ENCODE measurements around the gene FAM110A.

The FAM110A gene

DNA sequence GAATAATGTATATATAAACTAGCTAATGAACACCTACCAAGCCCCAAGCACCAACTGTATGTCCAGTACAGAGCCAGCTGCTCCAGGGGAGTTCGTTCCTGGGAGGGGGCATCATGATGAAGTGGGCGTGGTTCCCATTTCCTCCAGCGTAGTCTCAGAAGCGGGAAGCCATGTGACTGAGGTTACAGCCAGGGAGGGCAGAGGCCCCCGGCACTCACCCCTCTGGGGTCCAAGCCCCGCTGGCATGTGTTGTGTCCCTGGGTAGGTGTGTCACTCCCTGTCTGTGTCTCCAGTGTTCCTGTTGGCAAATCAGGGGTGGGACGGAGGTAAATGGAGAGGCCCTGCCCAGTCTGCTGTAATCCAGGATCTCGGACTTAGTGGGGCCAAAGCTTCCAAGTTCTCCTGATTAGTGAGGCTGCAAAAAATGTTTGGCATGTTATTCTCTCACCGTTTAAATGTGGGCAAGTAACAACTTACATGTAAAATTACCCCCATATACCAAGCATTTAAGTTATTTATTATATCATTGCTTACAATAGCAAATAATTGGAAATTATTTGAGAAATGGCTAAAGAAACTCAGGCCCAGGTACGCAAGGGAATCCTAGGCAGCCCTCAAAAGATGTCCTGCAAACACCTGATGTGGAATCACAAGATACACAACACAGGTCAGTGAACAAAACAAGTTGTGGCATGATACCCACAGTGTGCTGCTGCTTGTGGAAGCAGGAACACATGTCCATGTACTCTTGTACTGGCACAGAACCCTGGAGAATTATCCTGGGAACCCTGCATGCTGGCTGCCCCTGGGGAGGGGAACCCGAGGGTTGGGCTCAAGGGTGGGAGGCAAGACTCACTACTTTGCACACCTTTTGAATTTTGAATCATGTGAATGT is 22.2 kb downstream of the FAM110A start:
- no peak for TF ChIP-seq ZFX (IDR thresholded peaks at IDR 0.05; ENCODE audit: borderline replicate concordance)
- TF ChIP-seq, protein P1, sequence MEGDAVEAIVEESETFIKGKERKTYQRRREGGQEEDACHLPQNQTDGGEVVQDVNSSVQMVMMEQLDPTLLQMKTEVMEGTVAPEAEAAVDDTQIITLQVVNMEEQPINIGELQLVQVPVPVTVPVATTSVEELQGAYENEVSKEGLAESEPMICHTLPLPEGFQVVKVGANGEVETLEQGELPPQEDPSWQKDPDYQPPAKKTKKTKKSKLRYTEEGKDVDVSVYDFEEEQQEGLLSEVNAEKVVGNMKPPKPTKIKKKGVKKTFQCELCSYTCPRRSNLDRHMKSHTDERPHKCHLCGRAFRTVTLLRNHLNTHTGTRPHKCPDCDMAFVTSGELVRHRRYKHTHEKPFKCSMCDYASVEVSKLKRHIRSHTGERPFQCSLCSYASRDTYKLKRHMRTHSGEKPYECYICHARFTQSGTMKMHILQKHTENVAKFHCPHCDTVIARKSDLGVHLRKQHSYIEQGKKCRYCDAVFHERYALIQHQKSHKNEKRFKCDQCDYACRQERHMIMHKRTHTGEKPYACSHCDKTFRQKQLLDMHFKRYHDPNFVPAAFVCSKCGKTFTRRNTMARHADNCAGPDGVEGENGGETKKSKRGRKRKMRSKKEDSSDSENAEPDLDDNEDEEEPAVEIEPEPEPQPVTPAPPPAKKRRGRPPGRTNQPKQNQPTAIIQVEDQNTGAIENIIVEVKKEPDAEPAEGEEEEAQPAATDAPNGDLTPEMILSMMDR (IDR thresholded peaks at IDR 0.05) = no peak
- no peak overlapping the region for H3K27ac ChIP-seq

DNA sequence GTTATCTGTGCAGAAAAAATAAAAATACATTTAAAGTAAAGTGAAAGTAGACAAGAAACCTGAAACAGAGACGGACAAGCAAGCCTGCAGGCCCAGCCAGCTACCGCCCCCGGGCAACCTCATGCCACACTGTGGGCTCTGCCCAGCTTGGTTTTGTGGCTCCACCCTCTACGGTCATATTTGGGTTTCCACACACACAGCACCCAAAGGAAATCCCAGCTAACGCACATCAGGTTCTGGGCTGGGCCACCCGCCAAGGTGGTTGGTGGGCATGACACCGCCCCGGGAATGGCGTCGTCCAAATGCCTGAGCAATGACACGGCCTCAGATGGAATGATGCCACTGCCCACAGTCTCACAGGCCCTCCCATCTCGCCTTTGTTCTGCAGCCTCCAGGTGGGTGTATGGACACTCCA is 22.9 kb downstream of the FAM110A start:
- TF ChIP-seq, protein P1 (IDR thresholded peaks at IDR 0.05) = no peak
- TF ChIP-seq ZFX (IDR thresholded peaks at IDR 0.05; ENCODE audit: borderline replicate concordance) = no peak
- H3K27ac ChIP-seq = no peak overlapping the region

DNA sequence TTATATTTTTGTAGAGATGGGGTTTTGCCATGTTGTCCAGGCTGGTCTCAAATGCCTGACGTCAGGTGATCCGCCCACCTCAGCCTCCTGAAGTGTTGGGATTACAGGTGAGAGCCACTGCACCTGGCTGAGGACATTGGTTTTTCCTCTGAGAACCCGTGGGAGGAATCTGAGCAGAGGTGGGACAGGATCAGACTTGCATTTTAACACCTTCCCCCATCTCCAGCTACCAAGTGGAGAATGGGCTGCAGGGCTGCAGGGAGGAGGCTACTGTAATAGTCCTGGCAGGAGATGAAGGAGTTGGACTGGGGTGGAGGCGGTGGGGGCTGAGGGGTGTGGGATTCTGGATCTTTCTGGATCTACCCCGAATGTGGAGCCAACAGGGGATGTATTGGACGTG is 24.5 kb downstream of the FAM110A start:
- H3K27ac ChIP-seq = no peak overlapping the region
- TF ChIP-seq, protein P1 (IDR thresholded peaks at IDR 0.05) = no peak
- TF ChIP-seq ZFX (IDR thresholded peaks at IDR 0.05; ENCODE audit: borderline replicate concordance) = no peak

DNA sequence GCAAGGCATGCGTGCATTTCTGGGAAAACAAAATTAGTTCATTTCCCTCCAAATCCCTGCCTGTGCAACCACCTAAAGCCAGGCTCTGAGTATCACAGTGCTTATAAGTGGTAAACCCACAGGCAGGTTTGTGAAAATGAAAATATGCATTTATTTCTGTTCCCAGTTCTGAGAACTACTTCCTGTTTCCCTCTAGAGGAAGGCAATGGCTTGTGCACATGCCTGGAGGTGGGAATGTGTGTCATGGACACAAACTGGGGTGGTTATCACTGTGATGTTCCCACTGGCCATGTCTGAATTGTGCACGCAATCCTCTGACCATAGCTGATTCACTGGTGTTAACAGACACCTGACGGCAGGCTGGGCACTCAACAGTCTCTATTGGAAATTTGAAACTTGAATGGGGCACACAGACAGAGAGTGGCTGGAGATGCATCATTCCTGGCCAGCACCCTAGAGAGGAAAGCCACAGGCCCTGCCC is 26.3 kb downstream of the FAM110A start:
- TF ChIP-seq, protein P1 (IDR thresholded peaks at IDR 0.05) = no peak
- TF ChIP-seq ZFX (IDR thresholded peaks at IDR 0.05; ENCODE audit: borderline replicate concordance) = no peak
- H3K27ac ChIP-seq = no peak overlapping the region

DNA sequence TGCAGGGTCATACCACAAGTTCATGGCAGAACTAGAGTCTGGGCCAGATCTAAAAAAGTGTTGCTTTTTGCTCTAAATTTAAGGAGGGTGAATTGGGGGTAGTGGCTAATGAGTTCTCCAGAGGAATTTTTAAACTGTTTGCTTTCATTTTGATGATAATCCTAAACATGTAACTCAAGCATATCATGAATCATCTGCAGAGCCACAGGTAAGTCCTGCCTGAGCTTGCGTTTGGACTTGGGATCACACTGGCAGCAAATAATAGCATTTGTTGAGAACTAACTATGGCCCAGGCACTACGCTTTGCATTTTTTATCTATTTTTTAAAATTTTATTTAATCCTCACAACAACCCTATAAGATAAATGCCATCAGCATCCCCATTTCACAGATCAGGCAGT is 27.4 kb downstream of the FAM110A start:
- no peak overlapping the region for H3K27ac ChIP-seq
- TF ChIP-seq, protein P1 (IDR thresholded peaks at IDR 0.05) = no peak
- no peak for TF ChIP-seq ZFX (IDR thresholded peaks at IDR 0.05; ENCODE audit: borderline replicate concordance)

DNA sequence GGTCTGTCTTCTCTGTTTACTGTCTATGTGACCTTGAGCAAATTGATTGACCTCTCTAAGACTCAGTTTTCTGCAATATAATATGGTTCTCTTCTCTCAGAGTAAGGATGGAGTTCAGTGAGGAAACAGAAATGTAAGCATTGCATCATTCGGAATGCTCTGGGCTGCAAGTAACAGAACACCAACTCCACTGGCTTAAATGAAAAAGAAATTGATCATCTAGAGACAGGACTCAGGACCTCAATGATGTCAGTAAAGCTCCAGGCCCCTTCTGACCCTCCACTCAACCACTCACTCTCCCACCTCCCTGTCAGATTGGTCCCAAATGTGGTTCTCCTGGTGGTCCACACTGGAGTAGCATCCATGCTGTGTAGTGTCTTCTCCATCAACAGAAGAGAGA is 31.9 kb downstream of the FAM110A start:
- TF ChIP-seq, protein P1 (IDR thresholded peaks at IDR 0.05) = no peak
- no peak for TF ChIP-seq ZFX (IDR thresholded peaks at IDR 0.05; ENCODE audit: borderline replicate concordance)
- H3K27ac ChIP-seq = no peak overlapping the region

DNA sequence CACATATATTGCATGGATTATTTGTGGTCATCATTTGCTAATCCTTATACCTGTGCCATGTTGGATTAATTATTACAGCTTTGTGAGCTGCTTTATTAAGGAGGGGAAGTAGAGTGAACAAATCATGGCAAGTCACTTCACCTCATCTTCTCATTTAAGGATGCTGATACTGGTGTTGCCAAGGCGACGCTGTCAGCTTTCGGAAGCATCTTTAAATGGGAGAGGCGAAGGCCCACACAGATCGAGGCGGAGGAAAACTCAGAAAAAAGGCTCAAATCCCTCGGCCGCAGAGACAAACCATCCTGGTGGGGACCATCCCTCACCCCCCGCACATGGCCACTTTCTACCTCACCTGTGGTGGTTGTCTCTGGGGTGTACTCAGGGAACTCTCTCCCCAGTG is 34.8 kb downstream of the FAM110A start:
- no peak overlapping the region for H3K27ac ChIP-seq

More for the DNA sequence above, 34.8 kb downstream of the FAM110A start:
- TF ChIP-seq, protein P1 (IDR thresholded peaks at IDR 0.05) = no peak
- no peak for TF ChIP-seq ZFX (IDR thresholded peaks at IDR 0.05; ENCODE audit: borderline replicate concordance)
